IPS DF 6.9 (cell line): Measurements from ENCODE around the gene SPATC1L.
"Not testable (repeated sequence)": the region's sequence is repeated elsewhere in the genome, so short reads cannot be mapped to it uniquely, and the experiment has no call there.

ENCODE experiments used
- DNase-seq: peaks from one replicate; pipeline ENCODE4 v3.0.0-alpha.2; 2013; ENCODE audit warnings: low read depth, low spot score
- H3K27ac ChIP-seq: one replicate; pipeline ENCODE4 v1.5.1; 2013; ENCODE audit warnings: low read length, control low read depth
- H3K27me3 ChIP-seq: 2 replicates; pipeline ENCODE4 v1.6.1; 2013; ENCODE audit warnings: mild to moderate bottlenecking, low read length; ENCODE audit not compliant: control insufficient read depth, insufficient read depth
- H3K36me3 ChIP-seq: 2 replicates; pipeline ENCODE4 v1.6.1; 2013; ENCODE audit warnings: low read length; ENCODE audit not compliant: control insufficient read depth, insufficient read depth
- H3K4me1 ChIP-seq: 2 replicates; pipeline ENCODE4 v1.6.1; 2013; ENCODE audit warnings: low read length; ENCODE audit not compliant: control insufficient read depth, insufficient read depth
- H3K4me3 ChIP-seq: 2 replicates; pipeline ENCODE4 v1.5.1; 2013; ENCODE audit warnings: mild to moderate bottlenecking, low read length
- H3K9me3 ChIP-seq: 2 replicates; pipeline ENCODE4 v1.6.1; 2013; ENCODE audit warnings: low read length, inconsistent platforms; ENCODE audit not compliant: control insufficient read depth, insufficient read depth
- WGBS: extraction: QIAGEN DNeasy Blood & Tissue Kit; methylation state at CpG from one replicate; pipeline ENCODE4 v1.1.7; 2013; ENCODE audit warnings: mixed read lengths, missing lambda C conversion rate; ENCODE audit not compliant: insufficient read length, insufficient coverage; 5-methylcytosine and 5-hydroxymethylcytosine counted together

SPATC1L gene

GRCh38 chr21:46180778-46181391, 3.4 kb downstream of the SPATC1L start:
- WGBS: no CpG with 5 or more reads among the region's 26 CpGs
- Histone ChIP-seq H3K36me3 (peaks cover 2% of the 10 kb centered on the region; the same call in 1 of the 2 replicates), H3K27ac (no peak overlapping the region), H3K9me3 (no peaks in the 10 kb centered on the region), H3K4me3 (no peak overlapping the region), H3K4me1 (no peaks in the 10 kb centered on the region; the same call in 1 of the 2 replicates), H3K27me3 (no peaks in the 10 kb centered on the region)
- no peak for DNase-seq

GRCh38 chr21:46180079-46180722, 4.1 kb downstream of the SPATC1L start:
- Histone ChIP-seq H3K36me3 (peaks cover 2% of the 10 kb centered on the region; the same call in 1 of the 2 replicates), H3K9me3 (no peaks in the 10 kb centered on the region), H3K4me1 (no peaks in the 10 kb centered on the region; the same call in 1 of the 2 replicates), H3K27ac (no peak overlapping the region), H3K4me3 (no peak overlapping the region), H3K27me3 (no peaks in the 10 kb centered on the region)
- WGBS: no CpG with 5 or more reads among the region's 24 CpGs
- DNase-seq: no peak

- H3K4me1 ChIP-seq: no peaks in the 10 kb centered on the region; the same call in 1 of the 2 replicates
- H3K36me3 ChIP-seq: peaks cover 2% of the 10 kb centered on the region; the same call in 1 of the 2 replicates
- H3K27ac ChIP-seq: no peak overlapping the region
- no peak overlapping the region for H3K4me3 ChIP-seq
- WGBS: no CpG with 5 or more reads among the region's 17 CpGs
- no peak for DNase-seq
- no peaks in the 10 kb centered on the region for H3K27me3 ChIP-seq
- no peaks in the 10 kb centered on the region for H3K9me3 ChIP-seq
Observed at GRCh38 chr21:46179708-46180078, 4.6 kb downstream of the SPATC1L start.

- no CpG with 5 or more reads among the region's 4 CpGs for WGBS
- DNase-seq: no peak
- H3K4me3 ChIP-seq: no peak overlapping the region
- H3K27ac ChIP-seq: no peak overlapping the region
- peaks cover 2% of the 10 kb centered on the region; the same call in 1 of the 2 replicates for H3K36me3 ChIP-seq
- no peaks in the 10 kb centered on the region; the same call in 1 of the 2 replicates for H3K4me1 ChIP-seq
- H3K27me3 ChIP-seq: no peaks in the 10 kb centered on the region
- H3K9me3 ChIP-seq: no peaks in the 10 kb centered on the region
Observed at GRCh38 chr21:46178961-46179360, 5.3 kb downstream of the SPATC1L start.

GRCh38 chr21:46176443-46177129, 7.7 kb downstream of the SPATC1L start:
- H3K4me3 ChIP-seq, DNase-seq, H3K9me3 ChIP-seq, H3K36me3 ChIP-seq, H3K27me3 ChIP-seq, H3K27ac ChIP-seq, H3K4me1 ChIP-seq: not testable (repeated sequence)
- no CpG with 5 or more reads among the region's 3 CpGs for WGBS

- H3K27me3 ChIP-seq: no peaks in the 10 kb centered on the region
- no peaks in the 10 kb centered on the region for H3K36me3 ChIP-seq
- no peaks in the 10 kb centered on the region for H3K4me1 ChIP-seq
- no peak overlapping the region; the same call in 1 of the 2 replicates for H3K4me3 ChIP-seq
- no peak for DNase-seq
- no peak overlapping the region for H3K27ac ChIP-seq
- no peaks in the 10 kb centered on the region; the same call in 1 of the 2 replicates for H3K9me3 ChIP-seq
- no CpG with 5 or more reads among the region's 1 CpG for WGBS
Observed at GRCh38 chr21:46173573-46173972, 10.7 kb downstream of the SPATC1L start.

- H3K36me3 ChIP-seq: no peaks in the 10 kb centered on the region; the same call in 1 of the 2 replicates
- no peaks in the 10 kb centered on the region; the same call in 1 of the 2 replicates for H3K4me1 ChIP-seq
- H3K4me3 ChIP-seq: no peak overlapping the region; the same call in 1 of the 2 replicates
- DNase-seq: no peak
- no CpG with 5 or more reads among the region's 6 CpGs for WGBS
- no peaks in the 10 kb centered on the region; the same call in 1 of the 2 replicates for H3K9me3 ChIP-seq
- no peaks in the 10 kb centered on the region for H3K27me3 ChIP-seq
- no peak overlapping the region for H3K27ac ChIP-seq
Observed at GRCh38 chr21:46172863-46173528, 11.3 kb downstream of the SPATC1L start.

GRCh38 chr21:46171996-46172862, 12.0 kb downstream of the SPATC1L start:
- H3K9me3 ChIP-seq: no peaks in the 10 kb centered on the region; the same call in 1 of the 2 replicates

GRCh38 chr21:46171585-46171984, 12.7 kb downstream of the SPATC1L start:
- Histone ChIP-seq H3K27me3 (no peaks in the 10 kb centered on the region), H3K4me1 (no peaks in the 10 kb centered on the region; the same call in 1 of the 2 replicates), H3K36me3 (no peaks in the 10 kb centered on the region; the same call in 1 of the 2 replicates), H3K27ac (no peak overlapping the region), H3K4me3 (no peak overlapping the region), H3K9me3 (no peaks in the 10 kb centered on the region; the same call in 1 of the 2 replicates)
- WGBS: no CpG with 5 or more reads among the region's 2 CpGs
- no peak for DNase-seq

More at GRCh38 chr21:46171996-46172862, 12.0 kb downstream of the SPATC1L start:
- DNase-seq: no peak
- no peaks in the 10 kb centered on the region; the same call in 1 of the 2 replicates for H3K4me1 ChIP-seq
- no peaks in the 10 kb centered on the region for H3K27me3 ChIP-seq
- no peak overlapping the region for H3K4me3 ChIP-seq
- WGBS: no CpG with 5 or more reads among the region's 21 CpGs
- no peak overlapping the region for H3K27ac ChIP-seq
- H3K36me3 ChIP-seq: no peaks in the 10 kb centered on the region; the same call in 1 of the 2 replicates
